ENCODE data around the gene DAB1.

DNA sequence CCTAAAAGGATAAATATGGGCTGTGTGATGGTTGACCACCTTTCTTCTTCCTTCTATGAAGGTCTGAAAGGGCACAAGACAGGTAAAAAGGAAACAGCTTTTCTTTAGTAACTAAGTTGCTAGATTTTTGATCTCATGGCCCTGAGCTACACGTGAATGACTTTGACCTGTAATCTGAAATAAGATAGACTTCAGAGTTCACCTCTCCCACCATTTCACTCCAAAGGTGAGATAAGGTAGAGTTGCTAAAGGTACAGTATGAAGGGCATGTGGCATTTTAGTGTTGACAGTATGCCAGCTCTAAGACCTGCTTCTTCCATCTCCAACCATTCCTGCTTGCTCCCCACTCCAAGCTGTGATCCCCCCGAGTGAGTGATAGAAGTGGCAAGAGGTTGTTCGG, 432.3 kb downstream of the DAB1 start:
- TF ChIP-seq, protein P1, sequence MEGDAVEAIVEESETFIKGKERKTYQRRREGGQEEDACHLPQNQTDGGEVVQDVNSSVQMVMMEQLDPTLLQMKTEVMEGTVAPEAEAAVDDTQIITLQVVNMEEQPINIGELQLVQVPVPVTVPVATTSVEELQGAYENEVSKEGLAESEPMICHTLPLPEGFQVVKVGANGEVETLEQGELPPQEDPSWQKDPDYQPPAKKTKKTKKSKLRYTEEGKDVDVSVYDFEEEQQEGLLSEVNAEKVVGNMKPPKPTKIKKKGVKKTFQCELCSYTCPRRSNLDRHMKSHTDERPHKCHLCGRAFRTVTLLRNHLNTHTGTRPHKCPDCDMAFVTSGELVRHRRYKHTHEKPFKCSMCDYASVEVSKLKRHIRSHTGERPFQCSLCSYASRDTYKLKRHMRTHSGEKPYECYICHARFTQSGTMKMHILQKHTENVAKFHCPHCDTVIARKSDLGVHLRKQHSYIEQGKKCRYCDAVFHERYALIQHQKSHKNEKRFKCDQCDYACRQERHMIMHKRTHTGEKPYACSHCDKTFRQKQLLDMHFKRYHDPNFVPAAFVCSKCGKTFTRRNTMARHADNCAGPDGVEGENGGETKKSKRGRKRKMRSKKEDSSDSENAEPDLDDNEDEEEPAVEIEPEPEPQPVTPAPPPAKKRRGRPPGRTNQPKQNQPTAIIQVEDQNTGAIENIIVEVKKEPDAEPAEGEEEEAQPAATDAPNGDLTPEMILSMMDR (IDR thresholded peaks at IDR 0.05 in 2 of 3, conservative IDR thresholded peaks at IDR 0.05 in 1 of 3; ENCODE audit: borderline replicate concordance in 1 of 3, insufficient read depth in 1 of 3, low read depth in 2 of 3, low read length in 2 of 3) = no peak
- no peak for TF ChIP-seq POLR2AphosphoS5 (IDR thresholded peaks at IDR 0.05; ENCODE audit: low read depth, low read length)
- no peak for TF ChIP-seq POLR2A (IDR thresholded peaks at IDR 0.05; ENCODE audit: borderline replicate concordance, extremely low read depth, insufficient read depth, insufficient read length)
- TF ChIP-seq CEBPB (IDR thresholded peaks at IDR 0.05; ENCODE audit: low read depth) = no peak
- TF ChIP-seq EZH2 (IDR thresholded peaks at IDR 0.05) = no peak
- no peak for TF ChIP-seq ELF1 (IDR thresholded peaks at IDR 0.05; ENCODE audit: borderline replicate concordance, low read depth)
- TF ChIP-seq SP1 (IDR thresholded peaks at IDR 0.05; ENCODE audit: low read depth) = no peak

Data from HCT116 (cell line).